ENCODE measurements around the gene MTX1. TPM values are rescaled to one million over a fixed set of nuclear protein-coding genes. Genes with fewer than 3 reads are reported as not detected.

MTX1 gene
- total RNA-seq, 1 donor: 42.7 TPM

- Histone ChIP-seq H3K27ac (ENCODE audit: low read depth, low read length) (peak overlapping the region; percentile 11), H2AFZ (ENCODE audit: low read length) (peak overlapping the region; percentile 58)
- TF ChIP-seq CTCF (IDR thresholded peaks at IDR 0.05; ENCODE audit: extremely low read depth, low read depth, low read length): no peak
These were observed 33.4 kb downstream of the MTX1 start for GRCh38 chr1:155241841-155242264.

DNA sequence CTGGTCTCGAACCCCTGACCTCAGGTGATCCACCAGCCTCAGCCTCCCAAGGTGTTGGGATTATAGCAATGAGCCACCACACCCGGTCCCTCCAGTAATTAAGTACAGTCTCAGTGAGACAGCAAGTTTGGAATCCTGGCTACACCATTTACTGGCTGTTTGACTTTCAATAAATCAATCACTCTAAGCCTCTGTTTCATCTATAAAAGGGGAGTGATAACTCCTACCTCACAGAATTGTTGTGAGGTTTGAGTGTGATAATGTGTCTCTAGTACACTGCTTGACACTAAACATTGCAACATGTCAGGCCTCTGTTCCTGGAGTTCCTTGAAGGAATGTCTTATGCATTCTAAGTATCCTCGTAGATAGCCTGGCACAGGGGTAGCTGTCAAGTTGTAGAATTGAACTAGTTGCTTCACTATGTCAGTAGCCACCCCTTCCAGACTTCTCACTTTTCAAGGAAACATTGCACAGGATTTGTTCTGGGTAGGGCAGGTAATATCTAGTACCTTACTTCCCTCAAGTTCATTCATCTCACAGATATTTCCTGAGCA lies 34.4 kb downstream of the MTX1 start:
- Histone ChIP-seq H3K4me2 (ENCODE audit: insufficient read depth, low read length) (peak overlapping the region; percentile 93), H3K79me2 (ENCODE audit: insufficient read depth, low read length) (peaks cover 33% of the 10 kb centered on the region), H3K9me3 (ENCODE audit: low read depth, low read length) (no peaks in the 10 kb centered on the region), H4K20me1 (ENCODE audit: insufficient read depth, low read length) (no peaks in the 10 kb centered on the region), H3K27ac (ENCODE audit: low read depth, low read length) (peak overlapping the region; percentile 75), H3K4me3 (ENCODE audit: insufficient read depth, low read length) (peak overlapping the region; percentile 75), H3K36me3 (ENCODE audit: insufficient read depth, low read length) (peaks cover 13% of the 10 kb centered on the region), H3K27me3 (ENCODE audit: insufficient read depth, low read length) (no peaks in the 10 kb centered on the region), H2AFZ (ENCODE audit: low read length) (no peak overlapping the region), H3K4me1 (ENCODE audit: insufficient read depth, low read length) (peaks cover 23% of the 10 kb centered on the region)
- no peak for DNase-seq (ENCODE audit: insufficient read length, low spot score, missing footprints)
- no peak for TF ChIP-seq CTCF (IDR thresholded peaks at IDR 0.05; ENCODE audit: extremely low read depth, low read depth, low read length)

More at GRCh38 chr1:155241841-155242264, 33.4 kb downstream of the MTX1 start:
- no peak for DNase-seq (ENCODE audit: insufficient read length, low spot score, missing footprints)
- Histone ChIP-seq H3K4me2 (ENCODE audit: insufficient read depth, low read length) (peak overlapping the region; percentile 74), H3K79me2 (ENCODE audit: insufficient read depth, low read length) (peaks cover 33% of the 10 kb centered on the region), H3K4me1 (ENCODE audit: insufficient read depth, low read length) (peaks cover 23% of the 10 kb centered on the region), H3K4me3 (ENCODE audit: insufficient read depth, low read length) (no peak overlapping the region), H3K36me3 (ENCODE audit: insufficient read depth, low read length) (peaks cover 8% of the 10 kb centered on the region), H3K9me3 (ENCODE audit: low read depth, low read length) (no peaks in the 10 kb centered on the region), H4K20me1 (ENCODE audit: insufficient read depth, low read length) (no peaks in the 10 kb centered on the region), H3K27me3 (ENCODE audit: insufficient read depth, low read length) (no peaks in the 10 kb centered on the region)

- peak; percentile 99 for DNase-seq (ENCODE audit: insufficient read length, low spot score, missing footprints)
- H3K27me3 ChIP-seq (ENCODE audit: insufficient read depth, low read length): no peaks in the 10 kb centered on the region
- H2AFZ ChIP-seq (ENCODE audit: low read length): peak overlapping the region; percentile 97
These were observed 36.1 kb downstream of the MTX1 start for GRCh38 chr1:155244368-155245162.

More at GRCh38 chr1:155244368-155245162, 36.1 kb downstream of the MTX1 start:
- H3K27ac ChIP-seq (ENCODE audit: low read depth, low read length): peak overlapping the region; percentile 75
- peaks cover 32% of the 10 kb centered on the region for H3K79me2 ChIP-seq (ENCODE audit: insufficient read depth, low read length)
- peak overlapping the region; percentile 93 for H3K4me2 ChIP-seq (ENCODE audit: insufficient read depth, low read length)
- peaks cover 11% of the 10 kb centered on the region for H3K36me3 ChIP-seq (ENCODE audit: insufficient read depth, low read length)
- no peaks in the 10 kb centered on the region for H4K20me1 ChIP-seq (ENCODE audit: insufficient read depth, low read length)
- peaks cover 23% of the 10 kb centered on the region for H3K4me1 ChIP-seq (ENCODE audit: insufficient read depth, low read length)
- H3K4me3 ChIP-seq (ENCODE audit: insufficient read depth, low read length): peak overlapping the region; percentile 75
- no peaks in the 10 kb centered on the region for H3K9me3 ChIP-seq (ENCODE audit: low read depth, low read length)
- no peak for TF ChIP-seq CTCF (IDR thresholded peaks at IDR 0.05; ENCODE audit: extremely low read depth, low read depth, low read length)

All from osteoblast (primary cell).